Fibroblast of peridontal ligament (primary cell): ENCODE results near the gene OVCH1.
"Not testable (repeated sequence)": the region's sequence is repeated elsewhere in the genome, so short reads cannot be mapped to it uniquely, and the experiment has no call there.

Experiments
- DNase-seq: peaks from one replicate; pipeline ENCODE4 v3.0.0-alpha.2; 2010; ENCODE audit errors: extremely low read depth

OVCH1 gene

GRCh38 chr12:29414368-29414767 is 83.1 kb downstream of the OVCH1 start:
- DNase-seq: peak; percentile 65

GRCh38 chr12:29405561-29405960 is 91.9 kb downstream of the OVCH1 start:
- no peak for DNase-seq

- no peak for DNase-seq
These were observed 93.5 kb downstream of the OVCH1 start for GRCh38 chr12:29403991-29404390.

- DNase-seq: no peak
These were observed 95.0 kb downstream of the OVCH1 start for GRCh38 chr12:29402437-29402836.

- DNase-seq: no peak
These were observed 99.0 kb downstream of the OVCH1 start for GRCh38 chr12:29398495-29398894.

- DNase-seq: no peak
These were observed 100.7 kb downstream of the OVCH1 start for GRCh38 chr12:29396774-29397173.

- DNase-seq: no peak
These were observed 102.1 kb downstream of the OVCH1 start for GRCh38 chr12:29395356-29395755.

GRCh38 chr12:29390419-29390818 is 107.1 kb downstream of the OVCH1 start:
- not testable (repeated sequence) for DNase-seq

GRCh38 chr12:29389295-29389919 is 108.1 kb downstream of the OVCH1 start:
- no peak for DNase-seq

GRCh38 chr12:29386084-29386680 is 111.3 kb downstream of the OVCH1 start:
- DNase-seq: not testable (repeated sequence)

GRCh38 chr12:29385194-29385593 is 112.3 kb downstream of the OVCH1 start:
- not testable (repeated sequence) for DNase-seq

GRCh38 chr12:29382251-29382650 is 115.2 kb downstream of the OVCH1 start:
- no peak for DNase-seq

- DNase-seq: peak; percentile 100
These were observed 116.7 kb downstream of the OVCH1 start, which contains the start of gene ERGIC2 for GRCh38 chr12:29380536-29381523. Gene ERGIC2 (minus strand): TSS chr12:29381172. CDS start chr12:29371633, 9,539 bp downstream.
